GM23338 (cell line): ENCODE measurements around the gene C4orf54. TPM values are rescaled to one million over a fixed set of nuclear protein-coding genes. Genes with fewer than 3 reads are reported as not detected.

Experiments used
- ATAC-seq: fragments of 200-7000 bp; cut with Tn5 transposase; 3 replicates; pipeline ENCODE4 v1.9.1; 2020
- DNase-seq: peaks from one replicate; pipeline ENCODE4 v3.0.0-alpha.2; 2015; ENCODE audit warnings: low spot score
- H2AFZ ChIP-seq: fragments of 200-600 bp; sonication (generic); 2 replicates; pipeline ENCODE4 v1.8.0; 2016; ENCODE audit warnings: antibody characterized with exemption, mild to moderate bottlenecking, moderate library complexity
- H3F3A ChIP-seq: fragments of 200-600 bp; sonication (generic); replicated peaks from 2 replicates; pipeline ENCODE4 v1.8.0; 2017; ENCODE audit warnings: antibody characterized with exemption, mixed run types, low read depth
- H3K27ac ChIP-seq: fragments of 200-600 bp; sonication (generic); 2 replicates; pipeline ENCODE4 v1.6.1; 2016; ENCODE audit warnings: low read depth
- H3K27me3 ChIP-seq: fragments of 200-600 bp; sonication (generic); 2 replicates; pipeline ENCODE4 v1.8.0; 2016; ENCODE audit warnings: mild to moderate bottlenecking, mixed run types, moderate library complexity; ENCODE audit not compliant: insufficient read depth
- H3K36me3 ChIP-seq: fragments of 200-600 bp; sonication (generic); 2 replicates; pipeline ENCODE4 v1.8.0; 2016; ENCODE audit warnings: mild to moderate bottlenecking; ENCODE audit not compliant: insufficient read depth
- H3K4me1 ChIP-seq: fragments of 200-600 bp; sonication (generic); 2 replicates; pipeline ENCODE4 v1.8.0; 2016; ENCODE audit warnings: mild to moderate bottlenecking, moderate library complexity; ENCODE audit not compliant: insufficient read depth
- H3K4me2 ChIP-seq: fragments of 200-600 bp; sonication (generic); 2 replicates; pipeline ENCODE4 v1.7.1; 2017; ENCODE audit warnings: mixed run types
- H3K4me3 ChIP-seq: fragments of 200-600 bp; sonication (generic); 2 replicates; pipeline ENCODE4 v1.6.1; 2016; ENCODE audit warnings: mixed run types
- H3K79me2 ChIP-seq: fragments of 200-600 bp; sonication (generic); replicated peaks from 2 replicates; pipeline ENCODE4 v1.8.0; 2017; ENCODE audit warnings: mild to moderate bottlenecking; ENCODE audit not compliant: insufficient read depth
- H3K9me2 ChIP-seq: fragments of 200-600 bp; sonication (generic); 2 replicates; pipeline ENCODE4 v1.8.0; 2017; ENCODE audit not compliant: insufficient read depth
- H4K20me1 ChIP-seq: fragments of 200-600 bp; sonication (generic); replicated peaks from 2 replicates; pipeline ENCODE4 v1.8.0; 2017; ENCODE audit warnings: mild to moderate bottlenecking; ENCODE audit not compliant: insufficient read depth
- H3K27ac Mint-ChIP-seq: 2 replicates; pipeline ENCODE4 v1.8.0; 2020; ENCODE audit warnings: inconsistent platforms, mild to moderate bottlenecking, moderate library complexity, mixed read lengths
- H3K27me3 Mint-ChIP-seq: 3 replicates; pipeline ENCODE4 v1.8.0; 2022; ENCODE audit warnings: low read depth, mild to moderate bottlenecking, moderate library complexity, mixed read lengths, inconsistent platforms; ENCODE audit not compliant: insufficient read depth, poor library complexity
- H3K36me3 Mint-ChIP-seq: 3 replicates; pipeline ENCODE4 v1.8.0; 2021; ENCODE audit warnings: low read depth, mild to moderate bottlenecking, inconsistent platforms, moderate library complexity, mixed read lengths
- H3K4me1 Mint-ChIP-seq: 3 replicates; pipeline ENCODE4 v1.8.0; 2020; ENCODE audit warnings: mild to moderate bottlenecking, inconsistent platforms, mixed read lengths
- H3K4me3 Mint-ChIP-seq: 3 replicates; pipeline ENCODE4 v1.8.0; 2021; ENCODE audit warnings: moderate library complexity, mild to moderate bottlenecking, inconsistent platforms, mixed read lengths
- H3K9me3 Mint-ChIP-seq: 3 replicates; pipeline ENCODE4 v1.8.0; 2020; ENCODE audit warnings: moderate library complexity, mild to moderate bottlenecking, inconsistent platforms, mixed read lengths
- CTCF ChIP-seq, 2 experiments: fragments of 200-600 bp in 1 of 2; sonication (generic) in 1 of 2; conservative IDR thresholded peaks; 2 replicates each; pipeline versions ENCODE4 v1.5.1 to v1.6.1; 2016 to 2017; ENCODE audit warnings: antibody characterized with exemption in 2 of 2, low read depth in 2 of 2, mild to moderate bottlenecking in 2 of 2, moderate library complexity in 1 of 2
- ETS1 ChIP-seq: IDR thresholded peaks from 2 replicates; pipeline ENCODE4 v1.6.1; 2016; ENCODE audit warnings: antibody characterized with exemption
- EZH2 ChIP-seq: fragments of 200-600 bp; sonication (generic); IDR thresholded peaks from one replicate; pipeline ENCODE4 v1.8.0; 2017; ENCODE audit warnings: antibody characterized with exemption, mild to moderate bottlenecking, low read depth; ENCODE audit not compliant: unreplicated experiment
- REST ChIP-seq: IDR thresholded peaks from one replicate; pipeline ENCODE4 v1.6.1; 2018; ENCODE audit warnings: antibody characterized with exemption; ENCODE audit not compliant: unreplicated experiment
- STAT1 ChIP-seq: IDR thresholded peaks from one replicate; pipeline ENCODE4 v1.6.1; 2016; ENCODE audit warnings: antibody characterized with exemption; ENCODE audit not compliant: unreplicated experiment
- ZNF114 ChIP-seq: fragments of 250-450 bp; sonication (Bioruptor Pico); IDR thresholded peaks from 2 replicates; pipeline ENCODE4 v1.5.0; 2020; ENCODE audit warnings: mild to moderate bottlenecking, moderate library complexity
- polyA plus RNA-seq: library from polyadenylated mRNA; unstranded; fragments of >200 nt; fragmentation: Nextera tagmentation; extraction: Ambion mirVana; gene quantifications from 2 replicates; pipeline ENCODE4 v1.2.1, GENCODE V29; 2016
- total RNA-seq: library from RNA; depleted of rRNA; stranded (reverse); fragments of >200 nt; shearing (Covaris generic); gene quantifications from 2 replicates; pipeline ENCODE4 v1.2.3, GENCODE V29; 2014

Gene C4orf54
- total and polyA plus RNA-seq, 2 experiments from 2014 or later: 0.03 TPM; not detected in 1

- TF ChIP-seq REST: no peak
- TF ChIP-seq EZH2: no peak
These were observed 1.0 kb upstream of the C4orf54 start (continued) for GRCh38 chr4:99658666-99659065.

- H3K4me1 ChIP-seq: no peaks in the 10 kb centered on the region
- no peaks in the 10 kb centered on the region; the same call in 2 of the 3 replicates for H3K4me1 Mint-ChIP-seq
- no peak for ATAC-seq
- no peaks in the 10 kb centered on the region for H3K36me3 Mint-ChIP-seq
- H3K9me2 ChIP-seq: no peaks in the 10 kb centered on the region
- no peak overlapping the region for H3K27ac ChIP-seq
- no peak overlapping the region for H3K4me2 ChIP-seq
- H4K20me1 ChIP-seq: no peaks in the 10 kb centered on the region
- no peaks in the 10 kb centered on the region for H3K27me3 ChIP-seq
- H3K4me3 ChIP-seq: no peak overlapping the region
- H3K9me3 Mint-ChIP-seq: no peaks in the 10 kb centered on the region
- peaks cover 3% of the 10 kb centered on the region for H3K27me3 Mint-ChIP-seq
- no peaks in the 10 kb centered on the region for H3K79me2 ChIP-seq
- no peak overlapping the region for H3K4me3 Mint-ChIP-seq
- no peak overlapping the region for H3K27ac Mint-ChIP-seq
- no peaks in the 10 kb centered on the region for H3K36me3 ChIP-seq
- H2AFZ ChIP-seq: no peak overlapping the region; the same call in 1 of the 2 replicates
- no peak for DNase-seq
- no peaks in the 10 kb centered on the region for H3F3A ChIP-seq
- TF ChIP-seq CTCF (conservative IDR thresholded peaks at IDR 0.05; ENCODE audit: low read depth in 2 of 2): no peak
- no peak for TF ChIP-seq EZH2
- TF ChIP-seq STAT1: no peak
- no peak for TF ChIP-seq REST
- TF ChIP-seq ETS1: no peak
- TF ChIP-seq ZNF114 (CRISPR knock-in tag): no peak
These were observed 2.1 kb downstream of the C4orf54 start for GRCh38 chr4:99655308-99656081.
